Measurements from ENCODE around the gene TPM1. TPM values are rescaled to one million over a fixed set of nuclear protein-coding genes. Genes with fewer than 3 reads are reported as not detected.

The TPM1 gene
- total and polyA plus RNA-seq, 2 of the 4 experiments (the other 2 are of a cell fraction), result 661 to 1,623 TPM

- peak overlapping the region; percentile 30; the same call in 1 of the 2 replicates for H3K14ac ChIP-seq (replicated peaks; ENCODE audit: low read depth, low read length)
- DNase-seq (no peak), ATAC-seq (ENCODE audit: low read depth) (no peak)
- H3K4me3 ChIP-seq (ENCODE audit: insufficient read depth, low read depth, low read length), result no peak overlapping the region
- H2BK15ac ChIP-seq (ENCODE audit: low read depth, low read length), result peak overlapping the region; percentile 76; the same call in 2 of the 3 replicates
- peak overlapping the region; percentile 67; the same call in 1 of the 2 replicates for H2BK20ac ChIP-seq (ENCODE audit: low read depth, low read length)
- intact Hi-C loops (cut with micrococcal nuclease), result loop anchor here (1.0 to 5.0 kb wide), 3 partner anchors 45 to 125 kb away; no protein-coding TSS in a partner anchor
- H3K27ac ChIP-seq (ENCODE audit: insufficient read depth, low read length), result no peak overlapping the region; the same call in 1 of the 2 replicates
- H3K4ac ChIP-seq (ENCODE audit: low read depth, low read length), result peak overlapping the region; percentile 68
- peaks cover 0 to 11% of the 10 kb centered on the region in 2 experiments; a peak in 1 of 4 replicates for H3K79me1 ChIP-seq (ENCODE audit: low read depth in 1 of 2, low read length in 2 of 2)
- no peaks in the 10 kb centered on the region for H3K27me3 ChIP-seq (ENCODE audit: control insufficient read depth, insufficient read depth, low read length)
- H3K36me3 ChIP-seq (ENCODE audit: control insufficient read depth, insufficient read depth, low read length), result no peaks in the 10 kb centered on the region
- H3K18ac ChIP-seq (ENCODE audit: low read depth, low read length), result no peak overlapping the region; the same call in 1 of the 2 replicates
- BruUV-seq (replicated peaks), result no TSS peak
- H2AFZ ChIP-seq (replicated peaks; ENCODE audit: low read length, poor library complexity), result no peak overlapping the region
- no peak overlapping the region for H3K9ac ChIP-seq (ENCODE audit: low read depth, low read length)
- peak overlapping the region; percentile 56; the same call in 1 of the 2 replicates for H2AK5ac ChIP-seq (ENCODE audit: low read depth, low read length)
- H2AK9ac ChIP-seq (replicated peaks; ENCODE audit: low read depth, low read length, poor library complexity), result no peak overlapping the region
- peak overlapping the region; percentile 78 for H2BK120ac ChIP-seq (ENCODE audit: low read depth, low read length)
- peak overlapping the region; percentile 26; the same call in 1 of the 2 replicates for H3K56ac ChIP-seq (ENCODE audit: extremely low read depth, insufficient read depth, low read length)
- H3K9me3 ChIP-seq (ENCODE audit: control insufficient read depth, insufficient read depth, low read length), result no peaks in the 10 kb centered on the region
- H3K4me2 ChIP-seq (ENCODE audit: low read depth, low read length), result no peak overlapping the region
- peak overlapping the region; percentile 80 for H4K91ac ChIP-seq (ENCODE audit: insufficient read depth, low read depth, low read length)
- in situ Hi-C loops (cut with MboI; ENCODE audit: low sequenced_read_pairs), result no loop called here
- TF ChIP-seq SMC3 (IDR thresholded peaks at IDR 0.05; ENCODE audit: low read depth, low read length), result no peak
- no peak for TF ChIP-seq CHD1 (IDR thresholded peaks at IDR 0.05; ENCODE audit: low read depth, low read length)
- TF ChIP-seq USF2 (IDR thresholded peaks at IDR 0.05; ENCODE audit: low read depth, low read length), result no peak
- TF ChIP-seq MAFK (IDR thresholded peaks at IDR 0.05; ENCODE audit: low read depth, low read length), result no peak
- no peak for TF ChIP-seq RFX5 (IDR thresholded peaks at IDR 0.05; ENCODE audit: low read depth, low read length)
- TF ChIP-seq POLR2A (IDR thresholded peaks at IDR 0.05; ENCODE audit: low read depth, low read length), result no peak
- no peak for TF ChIP-seq MAZ (IDR thresholded peaks at IDR 0.05; ENCODE audit: borderline replicate concordance, low read depth, low read length)
- TF ChIP-seq NFE2L2 (IDR thresholded peaks at IDR 0.05; ENCODE audit: low read depth, low read length), result no peak
- no peak for TF ChIP-seq CTCF (conservative IDR thresholded peaks at IDR 0.05; ENCODE audit: low read depth, low read length)
- no peak for TF ChIP-seq MXI1 (IDR thresholded peaks at IDR 0.05; ENCODE audit: borderline replicate concordance, low read depth, low read length)
- TF ChIP-seq FOS (IDR thresholded peaks at IDR 0.05; ENCODE audit: low read depth, low read length), result no peak
- no peak for TF ChIP-seq RCOR1 (IDR thresholded peaks at IDR 0.05; ENCODE audit: insufficient replicate concordance, low read length)
- TF ChIP-seq BHLHE40 (IDR thresholded peaks at IDR 0.05; ENCODE audit: low read depth, low read length), result no peak
- no peak for TF ChIP-seq ELK1 (IDR thresholded peaks at IDR 0.05; ENCODE audit: borderline replicate concordance, low read depth, low read length)
- dilution Hi-C loops (cut with HindIII; ENCODE audit: low sequenced_read_pairs, unreplicated experiment), result no loop called here
- H3K9me1 ChIP-seq (ENCODE audit: insufficient read depth, low read length), result peaks cover 35% of the 10 kb centered on the region
- H4K20me1 ChIP-seq (ENCODE audit: insufficient read depth, low read length), result peaks cover 10% of the 10 kb centered on the region; the same call in 1 of the 2 replicates
- ChIA-PET POLR2A (ENCODE audit: unreplicated experiment) (interaction anchor here (1.5 kb wide), 1 partner anchor 20 kb away, joined by 8 read pairs; the partner anchor contains the start of gene TPM1), CTCF (no interaction called here)
- peak overlapping the region in 1 of 2 experiments; percentile 66; a peak in 1 of 4 replicates for H4K8ac ChIP-seq (ENCODE audit: low read depth in 2 of 2, low read length in 2 of 2)
- peak overlapping the region; percentile 85 for H2BK5ac ChIP-seq (ENCODE audit: low read depth, low read length, poor library complexity, severe bottlenecking)
- peak overlapping the region; percentile 31; the same call in 1 of the 2 replicates for H3K23ac ChIP-seq (ENCODE audit: low read depth, low read length)
- no peak overlapping the region for H4K5ac ChIP-seq (ENCODE audit: low read depth, low read length)
- peaks cover 24% of the 10 kb centered on the region for H3K4me1 ChIP-seq (ENCODE audit: control insufficient read depth, insufficient read depth, low read length)
Observed at GRCh38 chr15:63022663-63023062, 19.9 kb upstream of the TPM1 start.
